Liver (tissue), 3 donors: Measurements from ENCODE around the gene COLEC11.

Source experiments
- EGR1 ChIP-seq, 2 donors: IDR thresholded peaks; 2 replicates each; pipeline ENCODE4 v1.6.1; 2016 to 2018; ENCODE audit warnings: antibody characterized with exemption in 2 of 2, low read depth in 2 of 2
- GABPA ChIP-seq, 2 donors: IDR thresholded peaks in 1 of 2; conservative IDR thresholded peaks in 1 of 2; 2 replicates each; pipeline ENCODE4 v1.6.1; 2016; ENCODE audit warnings: antibody characterized with exemption in 2 of 2, mild to moderate bottlenecking in 1 of 2, moderate library complexity in 1 of 2
- HNF4G ChIP-seq: IDR thresholded peaks from 2 replicates; pipeline ENCODE4 v1.6.1; 2016; ENCODE audit warnings: antibody characterized with exemption
- NR2F2 ChIP-seq: IDR thresholded peaks from 2 replicates; pipeline ENCODE4 v1.6.1; 2016; ENCODE audit warnings: antibody characterized with exemption
- RAD21 ChIP-seq, 2 donors: IDR thresholded peaks; 2 replicates each; pipeline ENCODE4 v1.6.1; 2016; ENCODE audit warnings: antibody characterized with exemption in 2 of 2, mild to moderate bottlenecking in 2 of 2
- RXRA ChIP-seq, 2 donors: IDR thresholded peaks; 2 replicates each; pipeline ENCODE4 v1.6.1; 2017 to 2018; ENCODE audit warnings: antibody characterized with exemption in 2 of 2, mild to moderate bottlenecking in 1 of 2
- SP1 ChIP-seq: IDR thresholded peaks from 2 replicates; pipeline ENCODE4 v1.6.1; 2018; ENCODE audit warnings: antibody characterized with exemption, mild to moderate bottlenecking
- TAF1 ChIP-seq: conservative IDR thresholded peaks from 2 replicates; pipeline ENCODE4 v1.6.1; 2016; ENCODE audit warnings: antibody characterized with exemption, mild to moderate bottlenecking
- YY1 ChIP-seq: IDR thresholded peaks from 2 replicates; pipeline ENCODE4 v1.6.1; 2016; ENCODE audit warnings: antibody characterized with exemption, mild to moderate bottlenecking
- TF ChIP-seq, protein P1 (sequence below): IDR thresholded peaks from 2 replicates; pipeline ENCODE4 v1.6.1; 2016; ENCODE audit warnings: antibody characterized with exemption
- TF ChIP-seq, protein P2 (sequence below): IDR thresholded peaks from 2 replicates; pipeline ENCODE4 v1.6.1; 2016; ENCODE audit warnings: antibody characterized with exemption, mild to moderate bottlenecking
- TF ChIP-seq, protein P3 (sequence below): fragments of 150-350 bp; IDR thresholded peaks from 2 replicates; pipeline ENCODE4 v1.5.1; 2017; ENCODE audit warnings: improper control_type of control experiment, low read depth, low read length; ENCODE audit not compliant: missing input control
- TF ChIP-seq, protein P4 (sequence below): IDR thresholded peaks from 2 replicates; pipeline ENCODE4 v1.6.1; 2016; ENCODE audit warnings: antibody characterized with exemption
- TF ChIP-seq, protein P5 (sequence below): IDR thresholded peaks from 2 replicates; pipeline ENCODE4 v1.6.1; 2016; ENCODE audit warnings: antibody characterized with exemption
- donor health status: healthy.
- donor health status: healthy.

GRCh38 chr2:3572620-3573019 lies 22.3 kb upstream of the COLEC11 start:
- TF ChIP-seq, protein P1, sequence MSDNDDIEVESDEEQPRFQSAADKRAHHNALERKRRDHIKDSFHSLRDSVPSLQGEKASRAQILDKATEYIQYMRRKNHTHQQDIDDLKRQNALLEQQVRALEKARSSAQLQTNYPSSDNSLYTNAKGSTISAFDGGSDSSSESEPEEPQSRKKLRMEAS, result no peak
- peak in 1 of 2 donors; percentile 9 for TF ChIP-seq RAD21 (IDR thresholded peaks at IDR 0.05)
- no peak for TF ChIP-seq TAF1
- TF ChIP-seq, protein P2, sequence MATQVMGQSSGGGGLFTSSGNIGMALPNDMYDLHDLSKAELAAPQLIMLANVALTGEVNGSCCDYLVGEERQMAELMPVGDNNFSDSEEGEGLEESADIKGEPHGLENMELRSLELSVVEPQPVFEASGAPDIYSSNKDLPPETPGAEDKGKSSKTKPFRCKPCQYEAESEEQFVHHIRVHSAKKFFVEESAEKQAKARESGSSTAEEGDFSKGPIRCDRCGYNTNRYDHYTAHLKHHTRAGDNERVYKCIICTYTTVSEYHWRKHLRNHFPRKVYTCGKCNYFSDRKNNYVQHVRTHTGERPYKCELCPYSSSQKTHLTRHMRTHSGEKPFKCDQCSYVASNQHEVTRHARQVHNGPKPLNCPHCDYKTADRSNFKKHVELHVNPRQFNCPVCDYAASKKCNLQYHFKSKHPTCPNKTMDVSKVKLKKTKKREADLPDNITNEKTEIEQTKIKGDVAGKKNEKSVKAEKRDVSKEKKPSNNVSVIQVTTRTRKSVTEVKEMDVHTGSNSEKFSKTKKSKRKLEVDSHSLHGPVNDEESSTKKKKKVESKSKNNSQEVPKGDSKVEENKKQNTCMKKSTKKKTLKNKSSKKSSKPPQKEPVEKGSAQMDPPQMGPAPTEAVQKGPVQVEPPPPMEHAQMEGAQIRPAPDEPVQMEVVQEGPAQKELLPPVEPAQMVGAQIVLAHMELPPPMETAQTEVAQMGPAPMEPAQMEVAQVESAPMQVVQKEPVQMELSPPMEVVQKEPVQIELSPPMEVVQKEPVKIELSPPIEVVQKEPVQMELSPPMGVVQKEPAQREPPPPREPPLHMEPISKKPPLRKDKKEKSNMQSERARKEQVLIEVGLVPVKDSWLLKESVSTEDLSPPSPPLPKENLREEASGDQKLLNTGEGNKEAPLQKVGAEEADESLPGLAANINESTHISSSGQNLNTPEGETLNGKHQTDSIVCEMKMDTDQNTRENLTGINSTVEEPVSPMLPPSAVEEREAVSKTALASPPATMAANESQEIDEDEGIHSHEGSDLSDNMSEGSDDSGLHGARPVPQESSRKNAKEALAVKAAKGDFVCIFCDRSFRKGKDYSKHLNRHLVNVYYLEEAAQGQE, result no peak
- TF ChIP-seq, protein P3, sequence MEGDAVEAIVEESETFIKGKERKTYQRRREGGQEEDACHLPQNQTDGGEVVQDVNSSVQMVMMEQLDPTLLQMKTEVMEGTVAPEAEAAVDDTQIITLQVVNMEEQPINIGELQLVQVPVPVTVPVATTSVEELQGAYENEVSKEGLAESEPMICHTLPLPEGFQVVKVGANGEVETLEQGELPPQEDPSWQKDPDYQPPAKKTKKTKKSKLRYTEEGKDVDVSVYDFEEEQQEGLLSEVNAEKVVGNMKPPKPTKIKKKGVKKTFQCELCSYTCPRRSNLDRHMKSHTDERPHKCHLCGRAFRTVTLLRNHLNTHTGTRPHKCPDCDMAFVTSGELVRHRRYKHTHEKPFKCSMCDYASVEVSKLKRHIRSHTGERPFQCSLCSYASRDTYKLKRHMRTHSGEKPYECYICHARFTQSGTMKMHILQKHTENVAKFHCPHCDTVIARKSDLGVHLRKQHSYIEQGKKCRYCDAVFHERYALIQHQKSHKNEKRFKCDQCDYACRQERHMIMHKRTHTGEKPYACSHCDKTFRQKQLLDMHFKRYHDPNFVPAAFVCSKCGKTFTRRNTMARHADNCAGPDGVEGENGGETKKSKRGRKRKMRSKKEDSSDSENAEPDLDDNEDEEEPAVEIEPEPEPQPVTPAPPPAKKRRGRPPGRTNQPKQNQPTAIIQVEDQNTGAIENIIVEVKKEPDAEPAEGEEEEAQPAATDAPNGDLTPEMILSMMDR, result no peak
- TF ChIP-seq, protein P4, sequence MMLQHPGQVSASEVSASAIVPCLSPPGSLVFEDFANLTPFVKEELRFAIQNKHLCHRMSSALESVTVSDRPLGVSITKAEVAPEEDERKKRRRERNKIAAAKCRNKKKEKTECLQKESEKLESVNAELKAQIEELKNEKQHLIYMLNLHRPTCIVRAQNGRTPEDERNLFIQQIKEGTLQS, result no peak
- TF ChIP-seq RXRA (IDR thresholded peaks at IDR 0.05), result no peak
- TF ChIP-seq NR2F2, result no peak
- no peak for TF ChIP-seq YY1
- TF ChIP-seq GABPA (IDR thresholded peaks at IDR 0.05 in 1 of 2, conservative IDR thresholded peaks at IDR 0.05 in 1 of 2), result no peak
- TF ChIP-seq, protein P5, sequence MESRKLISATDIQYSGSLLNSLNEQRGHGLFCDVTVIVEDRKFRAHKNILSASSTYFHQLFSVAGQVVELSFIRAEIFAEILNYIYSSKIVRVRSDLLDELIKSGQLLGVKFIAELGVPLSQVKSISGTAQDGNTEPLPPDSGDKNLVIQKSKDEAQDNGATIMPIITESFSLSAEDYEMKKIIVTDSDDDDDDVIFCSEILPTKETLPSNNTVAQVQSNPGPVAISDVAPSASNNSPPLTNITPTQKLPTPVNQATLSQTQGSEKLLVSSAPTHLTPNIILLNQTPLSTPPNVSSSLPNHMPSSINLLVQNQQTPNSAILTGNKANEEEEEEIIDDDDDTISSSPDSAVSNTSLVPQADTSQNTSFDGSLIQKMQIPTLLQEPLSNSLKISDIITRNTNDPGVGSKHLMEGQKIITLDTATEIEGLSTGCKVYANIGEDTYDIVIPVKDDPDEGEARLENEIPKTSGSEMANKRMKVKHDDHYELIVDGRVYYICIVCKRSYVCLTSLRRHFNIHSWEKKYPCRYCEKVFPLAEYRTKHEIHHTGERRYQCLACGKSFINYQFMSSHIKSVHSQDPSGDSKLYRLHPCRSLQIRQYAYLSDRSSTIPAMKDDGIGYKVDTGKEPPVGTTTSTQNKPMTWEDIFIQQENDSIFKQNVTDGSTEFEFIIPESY, result no peak
- TF ChIP-seq EGR1 (IDR thresholded peaks at IDR 0.05; ENCODE audit: low read depth in 2 of 2), result no peak
- TF ChIP-seq SP1, result no peak
- no peak for TF ChIP-seq HNF4G
